ENCODE data around the gene FBXO4. TPM values are rescaled to one million over a fixed set of nuclear protein-coding genes. Genes with fewer than 3 reads are reported as not detected.
"Not testable (repeated sequence)": the region's sequence is repeated elsewhere in the genome, so short reads cannot be mapped to it uniquely, and the experiment has no call there.

FBXO4 gene
- total RNA-seq, 4 donors from 2014 or later, result 6.6 to 11.3 (median 8.8) TPM

DNA sequence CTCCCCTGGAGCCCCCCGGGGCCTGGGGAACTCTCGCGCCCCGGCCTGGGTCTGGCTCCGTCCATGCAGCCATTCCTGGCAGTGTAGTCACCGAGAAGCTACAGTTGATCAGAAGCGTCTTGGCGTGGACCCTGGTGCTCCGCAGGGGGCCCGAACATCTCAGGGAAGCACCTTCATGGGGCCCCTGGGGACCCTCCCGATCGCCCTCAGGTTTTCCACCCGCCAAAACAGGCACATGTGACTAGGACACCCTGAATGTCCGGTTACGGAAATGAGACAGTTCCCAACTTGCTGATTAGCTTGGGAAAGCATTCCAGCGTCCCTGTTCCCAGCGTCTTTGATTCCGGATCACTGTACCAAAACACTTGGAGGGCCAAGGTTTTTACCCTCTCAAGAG, 472 bp downstream of the FBXO4 start:
- peak; percentile 30 to 87 for DNase-seq (ENCODE audit: low spot score in 2 of 2)
- TF ChIP-seq POLR2A (IDR thresholded peaks at IDR 0.05), result no peak
- TF ChIP-seq, protein P1, sequence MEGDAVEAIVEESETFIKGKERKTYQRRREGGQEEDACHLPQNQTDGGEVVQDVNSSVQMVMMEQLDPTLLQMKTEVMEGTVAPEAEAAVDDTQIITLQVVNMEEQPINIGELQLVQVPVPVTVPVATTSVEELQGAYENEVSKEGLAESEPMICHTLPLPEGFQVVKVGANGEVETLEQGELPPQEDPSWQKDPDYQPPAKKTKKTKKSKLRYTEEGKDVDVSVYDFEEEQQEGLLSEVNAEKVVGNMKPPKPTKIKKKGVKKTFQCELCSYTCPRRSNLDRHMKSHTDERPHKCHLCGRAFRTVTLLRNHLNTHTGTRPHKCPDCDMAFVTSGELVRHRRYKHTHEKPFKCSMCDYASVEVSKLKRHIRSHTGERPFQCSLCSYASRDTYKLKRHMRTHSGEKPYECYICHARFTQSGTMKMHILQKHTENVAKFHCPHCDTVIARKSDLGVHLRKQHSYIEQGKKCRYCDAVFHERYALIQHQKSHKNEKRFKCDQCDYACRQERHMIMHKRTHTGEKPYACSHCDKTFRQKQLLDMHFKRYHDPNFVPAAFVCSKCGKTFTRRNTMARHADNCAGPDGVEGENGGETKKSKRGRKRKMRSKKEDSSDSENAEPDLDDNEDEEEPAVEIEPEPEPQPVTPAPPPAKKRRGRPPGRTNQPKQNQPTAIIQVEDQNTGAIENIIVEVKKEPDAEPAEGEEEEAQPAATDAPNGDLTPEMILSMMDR (IDR thresholded peaks at IDR 0.05), result no peak
- H3K4me3 ChIP-seq (ENCODE audit: low read depth, poor library complexity, severe bottlenecking), result peak overlapping the region; percentile 59
- intact Hi-C loops (cut with DNase I; ENCODE audit: low total_unique reads), result no loop called here
- WGBS, 2 donors, result 0 to 1% methylated on average over 14 of the region's 18 CpGs

DNA sequence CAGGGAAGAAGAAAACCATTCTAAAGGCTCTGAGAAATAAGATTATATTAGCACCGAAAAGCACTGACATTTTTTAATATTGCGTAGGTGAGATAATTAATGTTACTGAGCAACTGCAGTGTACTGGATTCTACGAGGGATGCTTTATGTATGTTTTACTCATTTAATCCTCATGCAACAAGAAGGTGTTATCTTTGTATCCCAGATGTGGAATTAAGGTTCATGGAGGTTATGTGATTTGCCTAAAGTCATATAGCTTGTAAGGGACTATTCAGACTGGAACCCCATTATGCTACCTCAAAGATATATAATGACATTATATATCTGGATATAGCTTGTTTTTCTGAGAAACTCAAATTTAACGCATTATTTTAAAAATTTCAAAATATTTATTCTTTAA, 2.5 kb downstream of the FBXO4 start:
- whole genome bisulfite sequencing, 2 donors, result 92 to 95% methylated on average over 4 of the region's 4 CpGs
- H3K4me3 ChIP-seq (ENCODE audit: low read depth, poor library complexity, severe bottlenecking), result no peak overlapping the region
- no peak for DNase-seq (ENCODE audit: low spot score in 2 of 2)
- intact Hi-C loops (cut with DNase I; ENCODE audit: low total_unique reads), result no loop called here
- no peak for TF ChIP-seq POLR2A (IDR thresholded peaks at IDR 0.05)
- TF ChIP-seq, protein P1 (IDR thresholded peaks at IDR 0.05), result no peak

DNA sequence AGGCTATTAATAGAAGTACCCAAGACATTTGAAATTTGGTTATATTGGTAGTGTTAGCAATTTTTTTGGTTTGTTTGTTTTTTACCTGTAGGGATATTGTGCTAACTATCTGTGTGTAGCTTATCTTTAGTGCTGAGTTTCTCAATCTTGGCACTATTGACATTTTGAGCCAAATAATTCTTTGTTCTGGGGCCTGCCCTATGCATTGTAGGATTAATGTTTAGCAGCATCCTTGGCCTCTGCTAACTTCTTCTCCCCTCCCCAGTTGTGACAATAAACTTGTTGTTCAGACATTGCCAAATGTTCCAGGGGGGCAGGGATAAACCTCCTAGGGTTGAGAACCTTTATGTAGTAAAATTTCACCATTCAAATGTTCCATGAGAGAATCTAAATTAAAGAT, 4.0 kb downstream of the FBXO4 start:
- intact Hi-C loops (cut with DNase I; ENCODE audit: low total_unique reads), result no loop called here
- H3K4me3 ChIP-seq (ENCODE audit: low read depth, poor library complexity, severe bottlenecking), result no peak overlapping the region
- no peak for TF ChIP-seq POLR2A (IDR thresholded peaks at IDR 0.05)
- no peak for DNase-seq (ENCODE audit: low spot score in 2 of 2)

DNA sequence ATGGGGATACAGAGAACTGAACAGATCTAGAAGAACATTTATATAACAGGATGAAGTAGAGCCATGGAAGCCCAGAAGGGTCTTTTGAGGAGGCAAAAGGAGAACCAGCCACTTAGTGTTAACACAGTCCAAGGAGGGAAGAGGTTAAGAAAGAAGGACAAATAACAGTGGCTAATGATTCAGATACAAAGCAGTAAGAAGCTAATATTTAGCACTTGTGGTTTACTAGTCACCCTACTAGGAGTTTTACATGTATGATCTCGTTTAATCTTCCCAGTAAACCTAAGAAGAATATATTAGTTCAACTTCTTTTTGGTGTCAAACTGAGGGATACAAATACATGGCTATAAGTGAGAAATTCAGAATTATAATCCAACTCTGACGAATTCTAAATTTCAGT, 7.7 kb downstream of the FBXO4 start:
- TF ChIP-seq POLR2A (IDR thresholded peaks at IDR 0.05), result no peak
- TF ChIP-seq, protein P1 (IDR thresholded peaks at IDR 0.05), result no peak
- no peak for DNase-seq (ENCODE audit: low spot score in 2 of 2)

DNA sequence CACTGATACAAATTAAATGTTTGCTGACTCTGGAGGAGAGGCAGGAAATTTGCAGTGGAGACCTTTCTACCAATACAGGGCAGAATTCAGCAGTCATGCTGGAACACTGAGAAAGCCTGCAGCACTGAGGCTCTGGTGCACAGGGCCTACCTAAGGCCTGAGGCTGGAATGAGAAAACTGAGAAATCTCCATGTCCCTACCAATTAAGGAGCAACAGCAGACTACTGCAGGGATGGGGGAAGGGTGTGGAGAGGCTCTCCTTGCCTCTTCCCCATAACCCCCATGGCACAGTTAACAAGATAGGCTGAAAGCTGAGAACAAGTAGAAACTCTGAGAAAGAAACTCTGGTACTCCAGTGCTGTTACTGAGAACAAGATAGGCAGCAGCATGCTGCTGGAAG, 10.5 kb downstream of the FBXO4 start:
- TF ChIP-seq, protein P1 (IDR thresholded peaks at IDR 0.05), result no peak
- no peak for TF ChIP-seq POLR2A (IDR thresholded peaks at IDR 0.05)
- intact Hi-C loops (cut with DNase I; ENCODE audit: low total_unique reads), result no loop called here
- DNase-seq (ENCODE audit: low spot score in 2 of 2), result no peak
- no peak overlapping the region for H3K4me3 ChIP-seq (ENCODE audit: low read depth, poor library complexity, severe bottlenecking)

More for the DNA sequence above, 7.7 kb downstream of the FBXO4 start:
- 91 to 92% methylated on average over 2 of the region's 2 CpGs for WGBS, 2 donors
- H3K4me3 ChIP-seq (ENCODE audit: low read depth, poor library complexity, severe bottlenecking), result no peak overlapping the region
- intact Hi-C loops (cut with DNase I; ENCODE audit: low total_unique reads), result no loop called here

DNA sequence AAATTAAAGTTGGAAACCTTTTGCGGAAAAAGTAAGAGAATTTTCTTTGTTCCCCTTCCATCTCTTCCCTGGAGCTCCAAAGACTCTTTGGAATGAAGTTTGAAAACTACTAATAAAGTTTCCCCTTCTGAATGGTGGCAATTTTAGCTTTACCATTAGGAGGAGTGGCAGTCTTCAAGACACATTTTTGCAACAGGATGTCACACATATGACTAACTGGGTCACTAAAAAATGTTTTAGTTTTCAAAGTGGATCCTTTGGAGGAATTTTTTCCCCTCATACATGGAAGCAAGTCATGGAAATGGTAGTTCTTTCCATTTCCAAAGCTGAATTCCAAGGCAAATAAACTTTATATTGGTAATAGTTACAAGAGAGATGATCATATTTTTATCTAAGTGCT, 15.6 kb downstream of the FBXO4 start:
- no peak overlapping the region for H3K4me3 ChIP-seq (ENCODE audit: low read depth, poor library complexity, severe bottlenecking)
- intact Hi-C loops (cut with DNase I; ENCODE audit: low total_unique reads), result no loop called here
- 91 to 96% methylated on average over 1 of the region's 1 CpG for WGBS, 2 donors
- DNase-seq (ENCODE audit: low spot score in 2 of 2), result no peak
- TF ChIP-seq POLR2A (IDR thresholded peaks at IDR 0.05), result no peak
- TF ChIP-seq, protein P1 (IDR thresholded peaks at IDR 0.05), result no peak

DNA sequence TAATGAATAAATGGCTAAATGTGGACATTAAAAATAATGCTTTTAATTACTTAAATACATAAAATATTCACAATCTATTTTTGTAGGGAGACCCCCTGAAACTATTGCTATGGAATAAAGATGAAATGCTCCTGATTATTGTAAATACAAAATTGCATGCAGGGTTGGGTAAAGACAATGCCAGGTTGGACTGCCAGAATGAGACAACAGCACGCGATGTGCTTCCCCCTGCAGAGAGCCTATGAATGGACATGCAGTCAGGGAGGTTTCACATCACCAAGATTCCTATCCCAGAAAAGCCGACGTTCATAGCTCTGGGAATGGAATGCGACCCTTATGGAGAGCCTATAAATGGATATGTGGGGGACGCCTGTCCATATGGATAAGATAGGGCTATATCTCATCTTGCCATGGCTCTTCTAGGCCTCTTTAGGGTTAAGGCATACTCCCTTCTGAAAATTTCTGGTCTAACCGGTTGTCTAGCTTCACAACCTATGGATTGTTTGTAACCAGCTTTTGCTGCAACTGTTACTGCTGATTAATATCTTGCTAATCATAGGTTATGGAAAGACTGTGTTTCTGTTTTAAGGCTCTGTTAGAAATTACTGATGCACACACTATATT, 20.4 kb downstream of the FBXO4 start:
- intact Hi-C loops (cut with DNase I; ENCODE audit: low total_unique reads); H3K4me3 ChIP-seq (ENCODE audit: low read depth, poor library complexity, severe bottlenecking); DNase-seq (ENCODE audit: low spot score in 2 of 2): not testable (repeated sequence)
- 78% methylated on average over 7 of the region's 7 CpGs for WGBS, 2 donors
